NCI-H1092 treated with DMSO at 0.1 percent for 48 hours (cell line): Measurements from ENCODE around the gene ALDH18A1.
"Not testable (repeated sequence)": the region's sequence is repeated elsewhere in the genome, so short reads cannot be mapped to it uniquely, and the experiment has no call there.

Source experiments
- DNase-seq: peaks from one replicate; lab custom pipeline; 2025; lab: John Stamatoyannopoulos, UW

ALDH18A1 gene

DNA sequence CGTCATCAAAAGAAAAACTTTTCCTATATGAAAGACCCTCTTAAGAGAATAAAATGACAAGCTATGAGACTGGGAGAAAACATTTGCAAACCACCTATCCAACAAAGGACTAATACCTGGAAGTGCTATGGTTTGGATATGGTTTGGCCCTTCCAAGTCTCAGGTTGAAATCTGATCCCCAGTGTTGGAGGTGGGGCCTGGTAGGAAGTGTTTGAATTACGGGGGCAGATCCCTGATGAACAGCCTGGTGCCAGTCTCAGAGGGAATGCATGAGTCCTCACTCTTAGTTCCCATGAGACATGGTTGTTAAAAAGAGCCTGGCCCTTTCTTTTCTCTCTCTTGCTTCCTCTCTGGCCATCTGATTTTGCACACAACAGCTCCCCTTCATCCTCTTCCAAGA lies 6.3 kb downstream of the ALDH18A1 start:
- no peak for DNase-seq

DNA sequence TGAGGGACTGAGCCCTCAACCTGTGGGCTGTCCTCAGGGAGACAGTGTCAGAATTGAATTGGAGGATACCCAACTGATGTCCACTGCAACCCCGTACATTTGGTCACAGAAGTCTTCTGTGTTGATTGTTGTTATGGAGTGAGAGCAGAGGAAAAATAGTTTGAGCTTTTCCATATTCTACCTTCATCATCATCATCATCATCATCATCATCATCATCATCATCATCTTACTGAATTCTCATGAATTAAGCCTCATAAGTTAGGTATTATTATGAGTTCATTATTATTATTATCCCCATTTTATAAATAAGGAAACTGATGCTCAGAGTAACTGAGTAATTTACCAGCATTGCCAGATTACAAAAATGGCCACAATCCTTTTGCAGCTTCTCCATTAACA lies 8.4 kb downstream of the ALDH18A1 start:
- DNase-seq = no peak

- no peak for DNase-seq
Measured at GRCh38 chr10:95646160-95646559, 10.4 kb downstream of the ALDH18A1 start.

DNA sequence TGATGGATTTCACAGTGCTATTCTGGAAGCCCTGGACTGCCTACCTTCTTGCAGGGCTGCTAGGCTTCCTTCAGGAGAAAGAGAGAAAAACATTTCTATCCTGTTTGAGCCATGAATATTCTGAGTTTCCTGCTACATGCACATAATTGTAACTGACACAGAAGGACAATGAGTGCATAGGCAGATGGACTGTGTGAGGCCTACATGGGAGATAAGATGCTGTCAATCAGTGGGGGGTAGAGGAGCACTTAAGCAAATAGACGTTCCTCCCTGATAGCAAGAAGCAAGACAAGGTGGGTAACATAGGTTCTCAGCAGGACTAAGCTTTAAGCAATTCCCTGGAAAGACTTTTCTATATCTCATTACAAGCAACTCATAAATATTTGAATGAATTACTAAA lies 11.6 kb downstream of the ALDH18A1 start:
- no peak for DNase-seq

GRCh38 chr10:95640891-95641315 lies 15.6 kb downstream of the ALDH18A1 start:
- DNase-seq = no peak

DNA sequence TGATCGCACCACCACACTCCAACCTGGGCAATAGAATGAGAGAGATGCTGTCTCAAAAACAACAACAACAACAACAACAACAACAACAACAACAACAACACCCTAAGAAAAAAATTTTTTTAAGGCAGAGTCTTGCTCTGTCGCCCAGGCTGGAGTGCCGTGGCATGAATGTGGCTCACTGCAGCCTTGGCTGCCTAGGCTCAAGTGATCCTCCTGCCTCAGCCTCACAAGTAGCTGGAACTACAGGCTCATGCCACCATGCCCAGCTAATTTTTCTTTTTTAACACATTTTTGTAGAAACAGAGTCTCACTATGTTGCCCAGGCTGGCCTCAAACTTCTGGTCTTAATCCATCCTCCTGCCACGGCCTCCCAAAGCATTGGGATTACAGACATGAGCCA lies 18.6 kb downstream of the ALDH18A1 start:
- no peak for DNase-seq

- DNase-seq = no peak
Measured at GRCh38 chr10:95637140-95637539, 19.4 kb downstream of the ALDH18A1 start.

DNA sequence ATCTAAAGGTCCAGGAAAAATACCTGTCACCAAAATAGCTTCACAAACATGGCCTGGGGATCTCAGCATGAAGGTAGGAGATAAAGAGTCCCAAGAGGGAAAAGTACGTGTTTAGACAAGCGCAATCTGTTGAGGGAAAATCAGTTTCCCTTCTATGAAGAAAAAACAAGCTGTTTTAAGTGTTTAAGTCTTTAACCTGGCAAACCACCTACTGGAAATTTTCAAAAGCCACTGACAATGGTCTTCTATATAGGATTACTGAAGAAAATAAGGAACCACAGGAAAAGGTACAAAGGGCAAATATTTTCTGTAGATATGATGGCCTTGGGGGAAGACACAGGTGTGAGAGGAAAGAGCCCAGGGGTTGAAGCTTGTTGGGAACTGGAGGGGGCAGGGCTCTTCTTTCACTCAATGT lies 21.2 kb downstream of the ALDH18A1 start:
- DNase-seq = no peak

- DNase-seq = no peak
Measured at GRCh38 chr10:95628786-95629185, 27.7 kb downstream of the ALDH18A1 start.

DNA sequence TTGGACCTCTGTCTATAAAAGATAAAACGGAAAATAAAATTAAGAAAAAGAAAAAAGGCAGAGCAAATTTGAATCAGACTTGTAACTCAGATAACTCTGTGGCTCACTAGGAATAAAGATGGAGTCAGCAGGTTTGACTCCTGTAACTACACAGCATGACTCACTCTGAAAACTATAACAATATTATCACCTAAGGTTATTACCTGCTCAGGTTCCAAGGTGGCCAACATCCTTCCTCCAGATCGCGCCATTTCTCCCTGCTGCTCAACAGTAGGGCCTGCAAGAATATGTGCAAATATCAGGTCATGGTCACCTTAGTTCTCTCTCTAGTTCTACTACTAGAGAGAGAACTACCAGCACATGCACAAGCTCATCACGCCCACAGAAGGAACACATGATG lies 30.0 kb downstream of the ALDH18A1 start:
- DNase-seq = no peak

DNA sequence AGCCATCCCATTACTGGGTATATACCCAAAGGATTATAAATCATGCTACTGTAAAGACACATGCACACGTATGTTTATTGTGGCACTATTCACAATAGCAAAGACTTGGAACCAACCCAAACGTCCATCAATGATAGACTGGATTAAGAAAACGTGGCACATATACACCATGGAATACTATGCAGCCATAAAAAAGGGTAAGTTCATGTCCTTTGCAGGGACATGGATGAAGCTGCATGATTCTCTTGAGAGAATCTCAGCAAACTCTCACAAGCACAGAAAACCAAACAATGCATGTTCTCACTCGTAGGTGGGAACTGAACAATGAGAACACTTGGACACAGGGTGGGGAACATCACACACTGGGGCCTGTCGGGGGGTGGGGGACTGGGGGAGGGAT lies 36.1 kb downstream of the ALDH18A1 start:
- DNase-seq = not testable (repeated sequence)

DNA sequence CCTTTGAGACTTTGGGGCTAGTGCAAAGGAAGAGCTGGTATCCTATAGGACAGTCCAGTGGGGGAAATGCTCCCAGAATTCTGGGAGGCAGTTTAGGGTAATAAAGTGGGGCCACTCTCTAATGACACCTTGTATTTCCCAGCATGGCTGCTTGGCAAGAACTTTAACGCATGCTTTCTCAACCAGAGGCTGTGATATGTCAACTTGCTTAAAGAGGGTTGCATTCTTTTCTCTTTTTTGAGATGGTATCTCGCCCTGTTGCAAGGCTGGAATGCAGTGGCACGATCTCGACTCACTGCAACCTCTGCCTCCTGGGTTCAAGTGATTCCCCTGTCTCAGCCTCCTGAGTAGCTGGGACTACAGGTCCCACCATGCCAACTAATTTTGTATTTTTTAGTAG lies 38.4 kb downstream of the ALDH18A1 start:
- DNase-seq = no peak

DNA sequence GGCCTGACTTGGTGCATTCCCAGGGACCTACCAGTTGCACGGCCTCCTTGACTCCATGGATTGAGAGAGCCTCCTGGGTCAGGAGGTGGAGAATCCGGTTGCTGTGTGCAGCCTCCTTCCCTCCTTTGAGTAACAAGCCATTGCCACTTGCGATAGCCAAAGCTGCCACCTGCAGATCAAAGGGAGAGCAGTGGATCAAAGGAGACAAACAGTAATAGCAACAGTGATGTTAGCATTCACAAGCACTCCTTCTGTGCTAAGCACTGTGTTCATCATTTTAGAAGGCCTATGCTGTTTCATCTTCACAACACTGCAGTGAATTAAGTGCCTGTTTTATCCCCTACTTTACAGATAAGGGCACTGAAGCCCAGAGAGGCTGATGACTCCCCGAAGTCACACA lies 40.1 kb downstream of the ALDH18A1 start:
- DNase-seq = no peak

DNA sequence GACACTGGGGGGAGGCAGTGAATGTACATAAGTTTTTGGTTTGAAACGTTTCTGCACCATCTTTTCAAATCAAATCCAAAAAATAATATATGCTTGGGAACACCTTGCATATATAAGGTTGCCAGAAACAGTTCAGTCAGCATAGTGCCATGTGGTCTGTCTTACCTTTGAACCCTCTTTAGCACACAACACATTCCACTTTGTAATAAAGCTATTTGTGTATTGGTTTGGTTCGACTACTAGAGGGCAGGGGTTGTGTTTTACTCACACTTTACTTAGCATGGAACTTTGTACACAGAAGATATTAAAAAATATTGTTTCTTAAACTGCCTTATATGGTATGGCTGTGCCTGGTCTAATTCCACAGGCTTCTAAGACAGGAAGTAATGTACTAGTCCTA lies 43.2 kb downstream of the ALDH18A1 start:
- no peak for DNase-seq

- no peak for DNase-seq
Measured at GRCh38 chr10:95610727-95611126, 45.8 kb downstream of the ALDH18A1 start.

- DNase-seq = no peak
Measured at GRCh38 chr10:95606922-95607321, 49.6 kb downstream of the ALDH18A1 start.

- DNase-seq = no peak
Measured at GRCh38 chr10:95605163-95605562, 51.3 kb downstream of the ALDH18A1 start.

DNA sequence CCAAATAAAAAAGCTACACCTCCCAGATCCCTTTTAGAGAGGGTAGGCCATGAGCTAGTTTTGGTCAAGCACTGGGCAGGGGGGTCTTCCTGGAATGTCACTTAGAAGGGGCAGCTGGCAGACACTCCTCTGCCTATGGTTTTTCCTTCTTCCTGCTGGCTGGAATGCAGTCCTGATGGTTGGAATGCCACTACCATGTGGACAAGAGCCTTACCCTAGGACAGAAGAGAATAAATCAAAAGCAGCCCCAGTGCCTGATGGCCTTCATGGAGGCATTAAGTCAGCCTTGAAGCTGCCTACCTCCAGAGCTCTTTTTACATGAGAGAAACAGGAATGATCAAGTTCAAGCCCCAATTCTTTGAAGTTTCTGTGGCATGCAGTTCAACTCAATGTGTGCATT lies 51.9 kb downstream of the ALDH18A1 start:
- no peak for DNase-seq

DNA sequence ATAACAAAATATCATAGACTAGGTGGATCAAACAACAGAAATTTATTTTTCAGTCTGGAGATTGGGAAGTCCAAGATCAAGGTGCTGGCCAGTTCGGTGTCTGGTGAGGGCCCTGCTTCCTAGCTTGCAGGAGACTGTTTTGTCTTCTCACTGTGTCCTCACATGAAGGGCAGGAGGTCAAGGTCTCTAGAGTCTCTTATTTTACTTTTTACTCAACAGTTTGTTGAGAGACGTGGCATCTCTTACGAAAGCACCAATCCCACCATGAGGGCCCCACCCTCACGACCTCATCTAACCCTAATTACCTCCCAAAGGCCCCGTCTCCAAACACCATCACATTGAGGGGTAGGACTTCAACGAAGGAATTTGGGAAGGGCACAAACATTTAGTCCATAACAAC lies 54.1 kb downstream of the ALDH18A1 start:
- no peak for DNase-seq

GRCh38 chr10:95601116-95601719 lies 55.3 kb downstream of the ALDH18A1 start:
- peak; percentile 79 for DNase-seq

DNA sequence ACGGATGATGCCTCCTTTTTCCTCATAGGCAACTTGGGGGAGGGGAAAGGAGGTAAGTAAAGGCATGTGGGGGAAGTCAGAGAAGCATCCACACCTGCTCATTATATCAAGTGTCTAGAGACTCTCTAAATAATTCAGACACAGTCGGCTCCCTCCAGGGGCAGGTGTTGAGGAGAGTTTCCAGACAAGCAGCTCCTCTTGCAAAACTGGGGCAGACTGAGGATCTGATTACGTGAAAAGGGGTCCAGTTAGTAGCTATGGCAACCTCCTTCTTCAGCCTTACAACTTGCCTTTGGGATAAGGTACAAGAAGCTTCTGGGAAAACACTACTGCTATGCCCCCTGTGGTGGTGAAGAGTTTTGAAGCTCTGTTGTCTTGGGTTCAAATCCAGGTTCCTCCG lies 56.4 kb downstream of the ALDH18A1 start:
- no peak for DNase-seq

GRCh38 chr10:95597788-95598187 lies 58.7 kb downstream of the ALDH18A1 start:
- no peak for DNase-seq

DNA sequence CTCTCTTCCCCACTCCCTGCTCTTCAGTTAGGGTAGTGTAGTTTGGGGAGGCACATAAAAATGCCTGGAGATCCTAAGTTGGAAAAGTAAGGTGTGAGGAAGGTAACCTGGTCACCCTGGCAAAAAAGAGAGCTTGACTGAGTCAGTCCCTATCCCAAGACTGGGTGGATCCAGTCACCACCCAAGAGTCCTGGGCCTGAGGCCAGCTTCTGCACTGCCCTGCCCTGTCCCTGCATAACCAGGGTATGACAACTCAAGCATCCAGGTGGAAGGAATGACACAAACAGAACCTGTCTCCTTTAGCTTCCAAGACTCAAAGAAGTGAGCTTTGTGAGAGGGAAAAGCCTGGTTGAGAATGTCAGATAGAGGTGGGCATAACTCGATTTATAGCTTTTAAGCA lies 68.5 kb downstream of the ALDH18A1 start:
- no peak for DNase-seq

DNA sequence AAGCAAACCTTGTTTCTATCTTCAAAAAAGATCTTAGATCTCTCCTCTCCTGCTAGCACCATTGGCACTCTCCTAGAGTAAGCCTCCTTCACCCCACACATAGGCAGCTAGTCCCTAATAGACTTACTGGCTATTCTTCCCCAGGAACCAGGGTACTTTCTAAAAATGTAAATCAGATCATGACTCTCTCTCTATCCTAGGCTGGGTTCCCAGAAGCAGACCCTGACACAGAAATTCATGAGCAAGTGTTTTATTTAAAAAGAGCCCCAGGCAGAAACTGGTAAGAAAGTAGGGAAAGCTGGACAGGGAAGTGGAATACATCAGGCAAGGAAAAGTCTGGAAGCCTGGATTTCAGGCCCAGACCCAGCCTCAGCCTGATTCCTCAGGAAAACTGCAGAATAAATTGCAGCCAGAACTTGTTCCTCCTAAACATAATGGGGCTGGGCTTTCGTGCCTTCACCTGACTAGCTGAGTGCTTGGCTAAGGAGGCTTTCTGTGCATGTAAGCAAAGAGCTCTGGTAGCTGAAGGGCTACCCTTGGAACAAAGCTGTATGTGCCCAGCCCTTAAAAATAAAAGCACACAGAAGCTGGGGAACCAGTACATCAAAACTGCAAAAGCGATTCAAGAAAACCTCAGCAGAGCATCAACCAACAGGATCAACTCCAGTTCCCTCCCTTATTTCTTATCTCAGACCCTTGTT lies 76.5 kb downstream of the ALDH18A1 start:
- no peak for DNase-seq
